Hepatocyte (in vitro differentiated cells): Measurements from ENCODE around the gene MINDY4. TPM values are rescaled to one million over a fixed set of nuclear protein-coding genes. Genes with fewer than 3 reads are reported as not detected.

ENCODE experiments used
- DNase-seq: peaks from one replicate; pipeline ENCODE4 v3.0.0-alpha.2; 2016; ENCODE audit warnings: low spot score
- H2AFZ ChIP-seq: fragments of 200-600 bp; sonication (generic); 2 replicates; pipeline ENCODE4 v1.6.0; 2016; ENCODE audit warnings: antibody characterized with exemption, mild to moderate bottlenecking
- H3K27ac ChIP-seq: fragments of 200-600 bp; sonication (generic); 2 replicates; pipeline ENCODE4 v1.5.1; 2016; ENCODE audit warnings: mild to moderate bottlenecking
- H3K27me3 ChIP-seq: fragments of 200-600 bp; sonication (generic); 2 replicates; pipeline ENCODE4 v1.6.1; 2016
- H3K36me3 ChIP-seq: fragments of 200-600 bp; sonication (generic); replicated peaks from 2 replicates; pipeline ENCODE4 v1.5.1; 2016; ENCODE audit warnings: low read depth; ENCODE audit not compliant: insufficient read depth
- H3K4me1 ChIP-seq: fragments of 200-600 bp; sonication (generic); 2 replicates; pipeline ENCODE4 v1.5.1; 2016; ENCODE audit warnings: mild to moderate bottlenecking, moderate library complexity; ENCODE audit not compliant: insufficient read depth
- H3K4me2 ChIP-seq: fragments of 200-600 bp; sonication (generic); 2 replicates; pipeline ENCODE4 v1.6.0; 2016
- H3K4me3 ChIP-seq: fragments of 200-600 bp; sonication (generic); 2 replicates; pipeline ENCODE4 v1.5.1; 2016; ENCODE audit warnings: mild to moderate bottlenecking
- H3K79me2 ChIP-seq: fragments of 200-600 bp; sonication (generic); 2 replicates; pipeline ENCODE4 v1.6.0; 2017; ENCODE audit warnings: mild to moderate bottlenecking
- H3K9me2 ChIP-seq: fragments of 200-600 bp; sonication (generic); replicated peaks from 2 replicates; pipeline ENCODE4 v1.6.0; 2017; ENCODE audit warnings: mild to moderate bottlenecking; ENCODE audit not compliant: insufficient read depth
- H3K9me3 ChIP-seq: fragments of 200-600 bp; sonication (generic); 2 replicates; pipeline ENCODE4 v1.5.1; 2016; ENCODE audit warnings: low read depth, mild to moderate bottlenecking
- H4K20me1 ChIP-seq: fragments of 200-600 bp; sonication (generic); 2 replicates; pipeline ENCODE4 v1.6.0; 2016; ENCODE audit warnings: mild to moderate bottlenecking; ENCODE audit not compliant: insufficient read depth, poor library complexity, severe bottlenecking
- EZH2 ChIP-seq: fragments of 200-600 bp; sonication (generic); IDR thresholded peaks from 2 replicates; pipeline ENCODE4 v1.6.1; 2016; ENCODE audit warnings: antibody characterized with exemption, mild to moderate bottlenecking, borderline replicate concordance
- EZH2phosphoT487 ChIP-seq: fragments of 200-600 bp; sonication (generic); IDR thresholded peaks from one replicate; pipeline ENCODE4 v1.6.1; 2018; ENCODE audit warnings: antibody characterized with exemption, mild to moderate bottlenecking, low read depth, moderate library complexity; ENCODE audit not compliant: unreplicated experiment, severe bottlenecking
- WGBS: methylation state at CpG from one replicate; pipeline ENCODE4 v1.1.6; 2016; ENCODE audit warnings: low lambda C conversion rate; ENCODE audit errors: missing lambda C conversion rate; 5-methylcytosine and 5-hydroxymethylcytosine counted together
- polyA plus RNA-seq: library from polyadenylated mRNA; unstranded; fragments of >200 nt; fragmentation: Nextera tagmentation; extraction: Ambion mirVana; gene quantifications from 2 replicates; pipeline ENCODE4 v1.2.1, GENCODE V29; 2016
- total RNA-seq: library from RNA; depleted of rRNA; stranded (reverse); fragments of >200 nt; gene quantifications from 2 replicates; pipeline ENCODE4 v1.2.3, GENCODE V29; 2014
- TF ChIP-seq, protein P1 (sequence below): fragments of 200-600 bp; sonication (generic); IDR thresholded peaks from 2 replicates; pipeline ENCODE4 v1.5.1; 2016; ENCODE audit warnings: antibody characterized with exemption, mild to moderate bottlenecking; ENCODE audit not compliant: poor library complexity

The MINDY4 gene
- total and polyA plus RNA-seq, 2 experiments from 2014 or later: 4.4 to 6.3 TPM

DNA sequence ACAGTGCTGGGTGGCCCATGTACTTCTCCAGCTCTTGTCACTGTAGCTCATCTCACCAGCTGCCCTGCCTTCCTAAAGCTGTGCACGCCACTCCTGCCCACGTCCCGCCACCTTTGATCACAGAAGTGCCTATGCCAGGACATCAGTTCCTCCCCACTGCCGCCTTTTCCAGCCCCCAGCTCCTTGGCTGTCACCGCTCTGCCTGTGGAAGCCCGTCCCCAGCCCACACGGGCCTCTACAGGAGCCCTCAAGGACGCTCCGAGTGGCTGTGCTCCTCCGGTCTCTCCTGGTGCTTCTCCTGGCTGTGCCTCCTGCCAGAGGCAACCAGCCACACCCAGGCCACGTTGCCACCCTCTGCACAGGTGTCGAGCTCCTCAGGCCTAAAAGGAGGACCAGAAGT lies 38.6 kb upstream of the MINDY4 start:
- Histone ChIP-seq H3K27ac (no peak overlapping the region), H3K79me2 (no peaks in the 10 kb centered on the region), H3K9me3 (no peaks in the 10 kb centered on the region), H4K20me1 (no peaks in the 10 kb centered on the region), H3K4me3 (no peak overlapping the region), H2AFZ (no peak overlapping the region), H3K4me2 (no peak overlapping the region), H3K27me3 (peaks cover 7% of the 10 kb centered on the region), H3K36me3 (no peaks in the 10 kb centered on the region), H3K4me1 (no peaks in the 10 kb centered on the region), H3K9me2 (no peaks in the 10 kb centered on the region)
- no peak for DNase-seq
- TF ChIP-seq EZH2phosphoT487: no peak
- no peak for TF ChIP-seq EZH2
- TF ChIP-seq, protein P1, sequence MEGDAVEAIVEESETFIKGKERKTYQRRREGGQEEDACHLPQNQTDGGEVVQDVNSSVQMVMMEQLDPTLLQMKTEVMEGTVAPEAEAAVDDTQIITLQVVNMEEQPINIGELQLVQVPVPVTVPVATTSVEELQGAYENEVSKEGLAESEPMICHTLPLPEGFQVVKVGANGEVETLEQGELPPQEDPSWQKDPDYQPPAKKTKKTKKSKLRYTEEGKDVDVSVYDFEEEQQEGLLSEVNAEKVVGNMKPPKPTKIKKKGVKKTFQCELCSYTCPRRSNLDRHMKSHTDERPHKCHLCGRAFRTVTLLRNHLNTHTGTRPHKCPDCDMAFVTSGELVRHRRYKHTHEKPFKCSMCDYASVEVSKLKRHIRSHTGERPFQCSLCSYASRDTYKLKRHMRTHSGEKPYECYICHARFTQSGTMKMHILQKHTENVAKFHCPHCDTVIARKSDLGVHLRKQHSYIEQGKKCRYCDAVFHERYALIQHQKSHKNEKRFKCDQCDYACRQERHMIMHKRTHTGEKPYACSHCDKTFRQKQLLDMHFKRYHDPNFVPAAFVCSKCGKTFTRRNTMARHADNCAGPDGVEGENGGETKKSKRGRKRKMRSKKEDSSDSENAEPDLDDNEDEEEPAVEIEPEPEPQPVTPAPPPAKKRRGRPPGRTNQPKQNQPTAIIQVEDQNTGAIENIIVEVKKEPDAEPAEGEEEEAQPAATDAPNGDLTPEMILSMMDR: no peak
- WGBS: 93% methylated on average over 12 of the region's 12 CpGs

DNA sequence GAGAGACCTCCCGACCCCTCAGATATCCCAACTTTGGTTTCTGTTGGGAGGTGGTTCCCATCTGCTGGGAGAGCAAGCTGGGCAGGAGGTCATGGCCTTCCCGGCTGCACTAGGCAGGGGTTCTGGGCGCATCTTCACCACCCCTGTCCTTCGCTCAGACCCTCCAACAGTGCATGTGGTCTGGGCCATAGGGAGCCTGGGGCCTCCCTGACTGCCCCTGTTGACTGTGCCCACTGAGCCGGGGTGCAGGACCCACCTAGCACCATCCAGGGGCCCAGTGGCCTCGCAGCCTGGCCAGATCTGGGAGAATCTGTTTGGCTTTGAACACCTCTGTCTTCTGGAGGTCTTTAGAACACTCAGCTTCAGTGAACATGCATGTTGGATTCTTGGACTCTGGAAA lies 38.0 kb upstream of the MINDY4 start:
- no peak overlapping the region for H2AFZ ChIP-seq
- no peak overlapping the region for H3K4me3 ChIP-seq
- no peaks in the 10 kb centered on the region for H3K9me2 ChIP-seq
- no peak for DNase-seq
- WGBS: 99% methylated on average over 6 of the region's 6 CpGs
- no peaks in the 10 kb centered on the region for H3K36me3 ChIP-seq
- H3K4me1 ChIP-seq: no peaks in the 10 kb centered on the region
- TF ChIP-seq EZH2 (no peak), EZH2phosphoT487 (no peak)
- TF ChIP-seq, protein P1: no peak
- no peaks in the 10 kb centered on the region for H4K20me1 ChIP-seq
- H3K4me2 ChIP-seq: no peak overlapping the region
- H3K27me3 ChIP-seq: peaks cover 12% of the 10 kb centered on the region
- H3K27ac ChIP-seq: no peak overlapping the region
- H3K79me2 ChIP-seq: no peaks in the 10 kb centered on the region
- no peaks in the 10 kb centered on the region for H3K9me3 ChIP-seq

DNA sequence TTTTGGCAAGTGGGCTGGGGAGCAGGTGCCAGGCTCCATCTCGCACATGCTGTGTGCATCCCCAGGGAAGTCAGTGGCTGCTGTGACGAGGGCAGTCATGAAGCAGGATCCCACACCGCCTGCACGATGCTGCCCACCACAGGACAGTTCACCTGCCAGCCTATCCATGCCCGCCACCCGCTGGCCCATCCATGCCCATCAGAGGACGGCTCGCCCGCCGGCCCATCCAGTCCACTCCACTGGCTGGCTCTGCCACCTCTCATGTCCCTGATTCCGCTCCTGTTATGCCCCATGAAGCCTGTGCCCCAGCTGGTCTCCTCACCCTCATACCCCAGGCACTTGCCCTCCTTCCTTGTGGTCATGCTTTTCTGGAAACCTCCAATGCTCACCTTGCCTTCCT lies 37.5 kb upstream of the MINDY4 start:
- Histone ChIP-seq H3K9me3 (no peaks in the 10 kb centered on the region), H3K27ac (no peak overlapping the region), H3K27me3 (peaks cover 11% of the 10 kb centered on the region), H3K9me2 (no peaks in the 10 kb centered on the region), H2AFZ (no peak overlapping the region), H3K4me2 (no peak overlapping the region), H3K79me2 (no peaks in the 10 kb centered on the region), H3K36me3 (no peaks in the 10 kb centered on the region), H4K20me1 (no peaks in the 10 kb centered on the region), H3K4me3 (no peak overlapping the region), H3K4me1 (no peaks in the 10 kb centered on the region)
- WGBS: 95% methylated on average over 11 of the region's 11 CpGs
- no peak for TF ChIP-seq EZH2phosphoT487
- TF ChIP-seq EZH2: no peak
- TF ChIP-seq, protein P1: no peak
- no peak for DNase-seq

DNA sequence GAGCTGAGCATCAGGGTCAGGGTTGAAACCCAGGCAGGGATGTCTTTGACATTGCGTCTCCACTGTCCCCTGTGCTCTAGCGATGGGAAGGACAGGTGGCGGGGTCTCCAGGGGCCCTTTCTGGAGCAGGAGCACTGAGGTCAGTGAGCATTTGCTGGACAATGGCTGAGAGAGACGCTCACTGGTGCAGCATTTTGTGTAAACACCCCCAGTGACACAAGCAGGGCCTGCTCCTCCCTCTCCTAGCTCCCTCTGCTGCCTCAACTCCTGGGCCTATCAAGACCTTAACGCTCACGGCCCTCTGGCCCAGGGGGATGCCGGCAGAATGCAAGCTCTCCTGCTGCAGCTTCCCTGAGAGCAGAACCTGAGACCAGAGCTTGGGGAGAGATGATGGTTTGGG lies 36.7 kb upstream of the MINDY4 start:
- 83% methylated on average over 7 of the region's 7 CpGs for WGBS
- Histone ChIP-seq H4K20me1 (no peaks in the 10 kb centered on the region), H3K4me3 (no peak overlapping the region), H3K4me1 (no peaks in the 10 kb centered on the region), H2AFZ (no peak overlapping the region), H3K4me2 (no peak overlapping the region), H3K9me3 (no peaks in the 10 kb centered on the region), H3K79me2 (no peaks in the 10 kb centered on the region), H3K27me3 (peaks cover 6% of the 10 kb centered on the region), H3K27ac (no peak overlapping the region), H3K9me2 (no peaks in the 10 kb centered on the region), H3K36me3 (no peaks in the 10 kb centered on the region)
- TF ChIP-seq EZH2phosphoT487 (no peak), EZH2 (no peak)
- TF ChIP-seq, protein P1: no peak
- no peak for DNase-seq
